Hindlimb muscle (tissue), 1 donor: ENCODE results near the gene CHST11. TPM values are rescaled to one million over a fixed set of nuclear protein-coding genes. Genes with fewer than 3 reads are reported as not detected.
A peak's percentile ranks its signal among the peaks of the same experiment; 100 is the strongest.

Source experiments
- DNase-seq: peaks from one replicate; pipeline ENCODE4 v3.0.0-alpha.2; 2013
- polyA plus RNA-seq: library from polyadenylated mRNA; unstranded; fragments of 120-200 nt; gene quantifications from one replicate; pipeline ENCODE4 v1.2.1, GENCODE V29; 2013; ENCODE audit not compliant: insufficient read length

Gene CHST11
- polyA plus RNA-seq, 1 donor, result 4.0 TPM

GRCh38 chr12:104434129-104434528 is 22.6 kb upstream of the CHST11 start:
- no peak for DNase-seq

- no peak for DNase-seq
Observed at GRCh38 chr12:104435175-104435574, 21.6 kb upstream of the CHST11 start.

GRCh38 chr12:104435765-104436164 is 21.0 kb upstream of the CHST11 start:
- DNase-seq, result no peak

- no peak for DNase-seq
Observed at GRCh38 chr12:104436790-104437189, 20.0 kb upstream of the CHST11 start.

- DNase-seq, result no peak
Observed at GRCh38 chr12:104438134-104438533, 18.6 kb upstream of the CHST11 start.

GRCh38 chr12:104439137-104439536 is 17.6 kb upstream of the CHST11 start:
- no peak for DNase-seq

GRCh38 chr12:104443008-104443407 is 13.7 kb upstream of the CHST11 start:
- no peak for DNase-seq

GRCh38 chr12:104446646-104447421 is 9.9 kb upstream of the CHST11 start:
- DNase-seq, result no peak

GRCh38 chr12:104448031-104448430 is 8.7 kb upstream of the CHST11 start:
- DNase-seq, result no peak

GRCh38 chr12:104448451-104448850 is 8.3 kb upstream of the CHST11 start:
- DNase-seq, result no peak

GRCh38 chr12:104450700-104451099 is 6.0 kb upstream of the CHST11 start:
- DNase-seq, result no peak

- DNase-seq, result no peak
Observed at GRCh38 chr12:104452087-104452486, 4.7 kb upstream of the CHST11 start.

- DNase-seq, result no peak
Observed at GRCh38 chr12:104453133-104453532, 3.6 kb upstream of the CHST11 start.

- no peak for DNase-seq
Observed at GRCh38 chr12:104454997-104455396, 1.8 kb upstream of the CHST11 start.

GRCh38 chr12:104455578-104456416 is 951 bp upstream of the CHST11 start:
- DNase-seq, result no peak

- DNase-seq, result peak; percentile 76
Observed at GRCh38 chr12:104456950-104457745, 400 bp downstream of the CHST11 start.

- DNase-seq, result peak; percentile 24
Observed at GRCh38 chr12:104457746-104458693, 1.3 kb downstream of the CHST11 start.

GRCh38 chr12:104458694-104459367 is 2.1 kb downstream of the CHST11 start:
- DNase-seq, result peak; percentile 36

GRCh38 chr12:104459368-104459909 is 2.7 kb downstream of the CHST11 start:
- no peak for DNase-seq

- no peak for DNase-seq
Observed at GRCh38 chr12:104460041-104460719, 3.4 kb downstream of the CHST11 start.
